Dermis microvascular lymphatic vessel endothelial cell (primary cell): Measurements from ENCODE around the gene CCNY. TPM values are rescaled to one million over a fixed set of nuclear protein-coding genes. Genes with fewer than 3 reads are reported as not detected.

Experiments used
- DNase-seq, 2 donors: peaks; one replicate each; pipeline versions ENCODE4 v3.0.0 to v3.0.0-alpha.2; 2010; ENCODE audit warnings: low read depth in 2 of 2
- total RNA-seq: library from RNA; depleted of rRNA; stranded (reverse); fragments of >200 nt; gene quantifications from 2 replicates; pipeline ENCODE4 v1.2.1, GENCODE V29; 2014

The CCNY gene
- total RNA-seq, 1 donor from 2014 or later: 65.7 TPM

GRCh38 chr10:35331894-35332640 lies 4.2 kb upstream of the CCNY start:
- peak in 1 of 2 donors; percentile 74 for DNase-seq

GRCh38 chr10:35334297-35334696 lies 2.0 kb upstream of the CCNY start:
- no peak for DNase-seq

- peak in 1 of 2 donors; percentile 37 for DNase-seq
Measured at GRCh38 chr10:35335133-35336083, 901 bp upstream of the CCNY start.

- peak in 1 of 2 donors; percentile 40 for DNase-seq
Measured at GRCh38 chr10:35336921-35337823, 863 bp downstream of the CCNY start.

GRCh38 chr10:35339942-35340341 lies 3.6 kb downstream of the CCNY start:
- peak in 1 of 2 donors; percentile 14 for DNase-seq

GRCh38 chr10:35340975-35341374 lies 4.7 kb downstream of the CCNY start:
- DNase-seq: no peak

- DNase-seq: no peak
Measured at GRCh38 chr10:35341521-35341920, 5.2 kb downstream of the CCNY start.

- DNase-seq: no peak
Measured at GRCh38 chr10:35342183-35342753, 6.0 kb downstream of the CCNY start.

- DNase-seq: no peak
Measured at GRCh38 chr10:35343739-35344138, 7.4 kb downstream of the CCNY start.

GRCh38 chr10:35345383-35345742 lies 9.1 kb downstream of the CCNY start:
- DNase-seq: no peak

- DNase-seq: no peak
Measured at GRCh38 chr10:35346248-35346647, 9.9 kb downstream of the CCNY start.

- no peak for DNase-seq
Measured at GRCh38 chr10:35347121-35347562, 10.8 kb downstream of the CCNY start.

GRCh38 chr10:35347899-35348608 lies 11.7 kb downstream of the CCNY start:
- no peak for DNase-seq

GRCh38 chr10:35348609-35349388 lies 12.5 kb downstream of the CCNY start:
- no peak for DNase-seq

- DNase-seq: no peak
Measured at GRCh38 chr10:35349389-35349915, 13.1 kb downstream of the CCNY start.

GRCh38 chr10:35351021-35351420 lies 14.7 kb downstream of the CCNY start:
- DNase-seq: no peak

- DNase-seq: no peak
Measured at GRCh38 chr10:35352097-35352496, 15.8 kb downstream of the CCNY start.

GRCh38 chr10:35352512-35352911 lies 16.2 kb downstream of the CCNY start:
- no peak for DNase-seq

GRCh38 chr10:35353395-35353794 lies 17.1 kb downstream of the CCNY start:
- no peak for DNase-seq
